ENCODE measurements around the gene FBXO2. TPM values are rescaled to one million over a fixed set of nuclear protein-coding genes. Genes with fewer than 3 reads are reported as not detected.

Gene FBXO2
- polyA plus RNA-seq, 1 donor (not counting 4 experiments of a cell fraction or from before 2014, with no cell fraction given) = 42.2 TPM

DNA sequence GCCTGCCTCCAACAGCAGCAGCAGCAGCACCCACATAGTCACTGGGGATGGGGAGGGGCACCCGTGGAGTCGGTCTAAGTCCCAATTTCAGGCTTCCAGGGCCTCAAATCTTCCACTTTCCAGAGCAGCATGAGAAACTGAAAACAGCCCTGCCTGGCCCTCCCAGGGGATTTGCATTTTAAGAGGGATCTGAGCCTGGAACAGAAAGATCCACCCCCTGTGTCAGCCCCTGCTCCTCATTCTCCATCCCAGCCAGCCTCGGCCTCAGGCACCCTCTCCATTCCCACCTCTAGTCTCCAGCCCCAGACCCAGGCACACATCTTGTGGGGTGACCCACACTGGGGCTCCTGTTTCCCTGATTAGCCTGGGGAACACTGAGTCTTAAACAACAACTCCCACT is 51.8 kb downstream of the FBXO2 start:
- H3K27ac ChIP-seq (ENCODE audit: control insufficient read depth, insufficient read depth, low read length) = no peak overlapping the region
- H3K4me1 ChIP-seq (ENCODE audit: control insufficient read depth, extremely low read depth, insufficient read depth, low read length) = no peaks in the 10 kb centered on the region
- no peak overlapping the region for H3K9ac ChIP-seq (ENCODE audit: control insufficient read depth, extremely low read depth, insufficient read depth, low read length)
- no peaks in the 10 kb centered on the region for H3K9me3 ChIP-seq (ENCODE audit: control insufficient read depth, low read depth, low read length)
- TF ChIP-seq EZH2 (IDR thresholded peaks at IDR 0.05; ENCODE audit: low read length) = no peak
- TF ChIP-seq, protein P1, sequence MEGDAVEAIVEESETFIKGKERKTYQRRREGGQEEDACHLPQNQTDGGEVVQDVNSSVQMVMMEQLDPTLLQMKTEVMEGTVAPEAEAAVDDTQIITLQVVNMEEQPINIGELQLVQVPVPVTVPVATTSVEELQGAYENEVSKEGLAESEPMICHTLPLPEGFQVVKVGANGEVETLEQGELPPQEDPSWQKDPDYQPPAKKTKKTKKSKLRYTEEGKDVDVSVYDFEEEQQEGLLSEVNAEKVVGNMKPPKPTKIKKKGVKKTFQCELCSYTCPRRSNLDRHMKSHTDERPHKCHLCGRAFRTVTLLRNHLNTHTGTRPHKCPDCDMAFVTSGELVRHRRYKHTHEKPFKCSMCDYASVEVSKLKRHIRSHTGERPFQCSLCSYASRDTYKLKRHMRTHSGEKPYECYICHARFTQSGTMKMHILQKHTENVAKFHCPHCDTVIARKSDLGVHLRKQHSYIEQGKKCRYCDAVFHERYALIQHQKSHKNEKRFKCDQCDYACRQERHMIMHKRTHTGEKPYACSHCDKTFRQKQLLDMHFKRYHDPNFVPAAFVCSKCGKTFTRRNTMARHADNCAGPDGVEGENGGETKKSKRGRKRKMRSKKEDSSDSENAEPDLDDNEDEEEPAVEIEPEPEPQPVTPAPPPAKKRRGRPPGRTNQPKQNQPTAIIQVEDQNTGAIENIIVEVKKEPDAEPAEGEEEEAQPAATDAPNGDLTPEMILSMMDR (optimal IDR thresholded peaks at IDR 0.05 in 1 of 3, IDR thresholded peaks at IDR 0.05 in 1 of 3, conservative IDR thresholded peaks at IDR 0.05 in 1 of 3; ENCODE audit: extremely low read depth in 1 of 3, insufficient read depth in 2 of 3, low read length in 3 of 3) = no peak
- dilution Hi-C loops (cut with MboI; ENCODE audit: extremely low pct_ligation_motif_present, low sequenced_read_pairs) = no loop called here
- FAIRE-seq = no peak
- H2AFZ ChIP-seq (ENCODE audit: control insufficient read depth, low read length) = no peak overlapping the region
- H4K20me1 ChIP-seq (ENCODE audit: control insufficient read depth, extremely low read depth, insufficient read depth, low read length) = peaks cover 5% of the 10 kb centered on the region
- H3K36me3 ChIP-seq (ENCODE audit: control insufficient read depth in 2 of 2, extremely low read depth in 1 of 2, insufficient read depth in 2 of 2, low read length in 2 of 2) = no peaks in the 10 kb centered on the region
- H3K4me2 ChIP-seq (ENCODE audit: control insufficient read depth, extremely low read depth, insufficient read depth, low read depth, low read length) = no peak overlapping the region
- peaks cover 9% of the 10 kb centered on the region for H3K27me3 ChIP-seq (ENCODE audit: control insufficient read depth, extremely low read depth, insufficient read depth, low read length)
- H3K79me2 ChIP-seq (ENCODE audit: control insufficient read depth, insufficient read depth, low read length) = no peaks in the 10 kb centered on the region
- H3K4me3 ChIP-seq (ENCODE audit: control insufficient read depth in 2 of 3, extremely low read depth in 1 of 3, insufficient read depth in 2 of 3, low read depth in 1 of 3, low read length in 3 of 3) = no peak overlapping the region
- H3K9me1 ChIP-seq (ENCODE audit: control insufficient read depth, extremely low read depth, insufficient read depth, low read length) = no peaks in the 10 kb centered on the region
- DNase-seq (ENCODE audit: low read depth, low spot score) = no peak

DNA sequence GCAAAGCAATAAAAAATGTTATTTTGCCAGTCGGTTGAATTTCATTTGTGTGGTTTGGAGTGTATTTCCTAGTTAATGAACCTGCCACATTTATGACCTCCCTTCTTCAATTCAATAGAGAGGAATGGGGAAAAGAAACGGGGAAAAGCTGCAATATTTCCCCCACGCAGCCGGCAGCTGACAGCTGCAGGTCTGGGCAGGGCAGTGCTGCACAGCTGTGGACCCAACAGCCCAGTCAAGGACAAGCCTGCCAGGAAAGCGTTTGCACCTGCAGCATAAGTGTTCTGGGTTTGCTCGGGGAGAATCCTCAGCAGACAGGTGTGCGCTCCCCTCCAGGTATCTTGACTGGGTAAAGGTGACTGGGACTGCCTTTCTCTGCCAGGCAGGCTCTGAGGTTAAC is 53.4 kb downstream of the FBXO2 start:
- Histone ChIP-seq H3K4me1 (ENCODE audit: control insufficient read depth, extremely low read depth, insufficient read depth, low read length) (no peaks in the 10 kb centered on the region), H3K9me1 (ENCODE audit: control insufficient read depth, extremely low read depth, insufficient read depth, low read length) (no peaks in the 10 kb centered on the region), H3K36me3 (ENCODE audit: control insufficient read depth in 2 of 2, extremely low read depth in 1 of 2, insufficient read depth in 2 of 2, low read length in 2 of 2) (no peaks in the 10 kb centered on the region), H3K9ac (ENCODE audit: control insufficient read depth, extremely low read depth, insufficient read depth, low read length) (no peak overlapping the region), H3K27ac (ENCODE audit: control insufficient read depth, insufficient read depth, low read length) (no peak overlapping the region), H3K4me3 (ENCODE audit: control insufficient read depth in 2 of 3, extremely low read depth in 1 of 3, insufficient read depth in 2 of 3, low read depth in 1 of 3, low read length in 3 of 3) (no peak overlapping the region), H2AFZ (ENCODE audit: control insufficient read depth, low read length) (no peak overlapping the region), H4K20me1 (ENCODE audit: control insufficient read depth, extremely low read depth, insufficient read depth, low read length) (peaks cover 5% of the 10 kb centered on the region), H3K27me3 (ENCODE audit: control insufficient read depth, extremely low read depth, insufficient read depth, low read length) (peaks cover 9% of the 10 kb centered on the region), H3K9me3 (ENCODE audit: control insufficient read depth, low read depth, low read length) (no peaks in the 10 kb centered on the region), H3K79me2 (ENCODE audit: control insufficient read depth, insufficient read depth, low read length) (no peaks in the 10 kb centered on the region), H3K4me2 (ENCODE audit: control insufficient read depth, extremely low read depth, insufficient read depth, low read depth, low read length) (no peak overlapping the region)
- dilution Hi-C loops (cut with MboI; ENCODE audit: extremely low pct_ligation_motif_present, low sequenced_read_pairs) = no loop called here
- DNase-seq (ENCODE audit: low read depth, low spot score) (no peak), FAIRE-seq (no peak)
- TF ChIP-seq EZH2 (IDR thresholded peaks at IDR 0.05; ENCODE audit: low read length) = no peak
- TF ChIP-seq, protein P1 (optimal IDR thresholded peaks at IDR 0.05 in 1 of 3, IDR thresholded peaks at IDR 0.05 in 1 of 3, conservative IDR thresholded peaks at IDR 0.05 in 1 of 3; ENCODE audit: extremely low read depth in 1 of 3, insufficient read depth in 2 of 3, low read length in 3 of 3) = no peak

All from keratinocyte (primary cell).